ENCODE results near the gene GRXCR2. TPM values are rescaled to one million over a fixed set of nuclear protein-coding genes. Genes with fewer than 3 reads are reported as not detected.
"Not testable (repeated sequence)": the region's sequence is repeated elsewhere in the genome, so short reads cannot be mapped to it uniquely, and the experiment has no call there.

The GRXCR2 gene
- total and polyA plus RNA-seq, 2 of the 13 experiments (the other 11 are each of a cell fraction or from before 2014, with no cell fraction given), result not detected

DNA sequence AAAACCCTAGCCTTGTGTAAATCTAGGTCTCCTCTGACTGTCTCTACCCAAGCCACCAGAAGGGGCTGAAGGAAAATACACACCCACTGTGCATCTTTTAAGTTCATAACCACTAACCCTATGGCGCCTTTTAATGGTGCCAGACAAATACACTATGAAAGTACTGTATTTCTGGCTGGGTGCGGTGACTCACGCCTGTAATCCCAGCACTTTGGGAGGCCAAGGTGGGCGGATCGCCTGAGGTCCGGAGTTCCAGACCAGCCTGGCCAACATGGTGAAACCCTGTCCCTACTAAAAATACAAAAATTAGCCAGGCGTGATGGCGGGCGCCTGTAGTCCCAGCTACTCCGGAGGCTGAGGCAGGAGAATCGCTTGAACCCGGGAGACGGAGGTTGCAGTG lies 36.6 kb downstream of the GRXCR2 start:
- H3K27me3 ChIP-seq (ENCODE audit: control insufficient read depth in 1 of 2, insufficient read depth in 2 of 2, low read length in 2 of 2); H3K27ac ChIP-seq (ENCODE audit: extremely low read length, insufficient read depth, low read length); H2AFZ ChIP-seq (ENCODE audit: low read length); CTCF ChIA-PET (ENCODE audit: low intra/inter-chr PET ratio, low total read pairs); H3K9me3 ChIP-seq (ENCODE audit: low read length); H3K36me3 ChIP-seq (replicated peaks in 1 of 2; ENCODE audit: control insufficient read depth in 1 of 2, insufficient read depth in 2 of 2, low read length in 2 of 2); DNase-seq (ENCODE audit: low spot score); ATAC-seq; FAIRE-seq; BruUV-seq (replicated peaks); H4K20me1 ChIP-seq (ENCODE audit: insufficient read depth, low read length): not testable (repeated sequence)
- intact Hi-C loops (cut with micrococcal nuclease; ENCODE audit: unreplicated experiment), result loop anchor here (5.0 kb wide), 1 partner anchor 101 kb away; the partner anchor contains the start of gene SH3RF2
- in situ Hi-C loops (cut with HindIII; ENCODE audit: extremely low pct_ligation_motif_present, low pct_unique_long_range_greater_than_20kb), result loop anchor here (10.0 kb wide), 1 partner anchor 219 kb away; no protein-coding TSS in a partner anchor
- H3K9ac ChIP-seq (ENCODE audit: insufficient read depth, low read depth, low read length), result peak overlapping the region; percentile 82
- H3K4me3 ChIP-seq (replicated peaks in 1 of 3; ENCODE audit: insufficient read depth in 1 of 3, low read depth in 2 of 3, low read length in 3 of 3), result peak overlapping the region in 2 of 3 experiments; percentile 74 to 77; a peak in 5 of 6 replicates
- POLR2A ChIA-PET, result interaction anchor here (1.2 to 2.1 kb wide), 4 partner anchors 19 to 189 kb away, joined by 3 to 17 read pairs (median 5); partner anchors contain the start of gene SH3RF2
- peak overlapping the region; percentile 95 for H3K4me2 ChIP-seq (ENCODE audit: low read depth, low read length)
- peaks cover 11% of the 10 kb centered on the region for H3K79me2 ChIP-seq (ENCODE audit: insufficient read depth, low read length)
- peaks cover 56% of the 10 kb centered on the region for H3K4me1 ChIP-seq (ENCODE audit: insufficient read depth, low read length)
- WGBS (ENCODE audit: low lambda C conversion rate), result 97% methylated on average over 13 of the region's 13 CpGs

DNA sequence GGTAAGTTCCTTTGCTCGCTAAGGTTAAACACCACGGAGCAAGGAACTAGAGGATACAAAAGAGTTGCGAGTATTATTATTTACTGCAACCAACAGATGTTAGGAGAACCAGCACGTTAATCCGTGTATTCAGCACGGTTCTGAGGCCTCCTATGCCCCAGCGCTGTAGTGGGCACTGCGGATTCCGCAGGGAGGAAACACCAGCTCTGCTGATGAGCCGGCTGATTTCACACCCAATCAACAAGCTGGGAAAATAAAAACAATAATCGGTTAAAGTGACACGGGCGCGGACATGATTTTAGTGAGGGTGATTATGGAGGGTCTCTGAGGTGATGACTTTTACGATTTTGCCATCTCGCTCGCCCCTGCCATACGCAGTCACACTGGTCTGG lies 37.0 kb downstream of the GRXCR2 start:
- ATAC-seq (peak; percentile 22), FAIRE-seq (no peak), DNase-seq (ENCODE audit: low spot score) (no peak)
- TSS peak; percentile 98 for BruUV-seq (replicated peaks)
- intact Hi-C loops (cut with micrococcal nuclease; ENCODE audit: unreplicated experiment), result loop anchor here (1.0 to 5.0 kb wide), 3 partner anchors 23 to 101 kb away; partner anchors contain the start of gene SH3RF2
- Histone ChIP-seq H3K79me2 (ENCODE audit: insufficient read depth, low read length) (peaks cover 11% of the 10 kb centered on the region), H4K20me1 (ENCODE audit: insufficient read depth, low read length) (no peaks in the 10 kb centered on the region), H3K4me1 (ENCODE audit: insufficient read depth, low read length) (peaks cover 60% of the 10 kb centered on the region), H3K4me3 (replicated peaks in 1 of 3; ENCODE audit: insufficient read depth in 1 of 3, low read depth in 2 of 3, low read length in 3 of 3) (peak overlapping the region; percentile 72 to 77 (median 74); a peak in 5 of 6 replicates), H3K4me2 (ENCODE audit: low read depth, low read length) (peak overlapping the region; percentile 95), H3K9me3 (ENCODE audit: low read length) (no peaks in the 10 kb centered on the region), H3K36me3 (replicated peaks in 1 of 2; ENCODE audit: control insufficient read depth in 1 of 2, insufficient read depth in 2 of 2, low read length in 2 of 2) (no peaks in the 10 kb centered on the region), H3K9ac (ENCODE audit: insufficient read depth, low read depth, low read length) (peak overlapping the region; percentile 82), H2AFZ (ENCODE audit: low read length) (peak overlapping the region; percentile 96), H3K27ac (ENCODE audit: extremely low read length, insufficient read depth, low read length) (peak overlapping the region; percentile 79), H3K27me3 (ENCODE audit: control insufficient read depth in 1 of 2, insufficient read depth in 2 of 2, low read length in 2 of 2) (no peaks in the 10 kb centered on the region; a peak in 1 of 5 replicates)
- in situ Hi-C loops (cut with HindIII; ENCODE audit: extremely low pct_ligation_motif_present, low pct_unique_long_range_greater_than_20kb), result loop anchor here (10.0 kb wide), 1 partner anchor 219 kb away; no protein-coding TSS in a partner anchor
- ChIA-PET POLR2A (interaction anchor here (0.9 to 2.1 kb wide), 8 partner anchors 10 to 205 kb away, joined by 3 to 17 read pairs (median 5); partner anchors contain the start of gene SH3RF2), CTCF (ENCODE audit: low intra/inter-chr PET ratio, low total read pairs) (no interaction called here)
- WGBS (ENCODE audit: low lambda C conversion rate), result 47% methylated on average over 18 of the region's 18 CpGs
- no peak for TF ChIP-seq MIER2 (CRISPR knock-in tag; IDR thresholded peaks at IDR 0.05)
- TF ChIP-seq ZNF124 (CRISPR knock-in tag; IDR thresholded peaks at IDR 0.05), result no peak
- 0 out of 2 replicates have a peak, but pooled peaks have one; percentile 49 for TF ChIP-seq ZNF557 (CRISPR knock-in tag; IDR thresholded peaks at IDR 0.05)
- TF ChIP-seq CCDC6 (CRISPR knock-in tag; IDR thresholded peaks at IDR 0.05), result no peak; the same call in 1 of the 2 replicates
- no peak for TF ChIP-seq RNF2 (conservative IDR thresholded peaks at IDR 0.05; ENCODE audit: low read depth)
- TF ChIP-seq ZFAT (CRISPR knock-in tag; conservative IDR thresholded peaks at IDR 0.05), result 0 out of 2 replicates have a peak, but pooled peaks have one; percentile 14
- TF ChIP-seq SKI (IDR thresholded peaks at IDR 0.05; ENCODE audit: partially characterized antibody), result no peak
- TF ChIP-seq HOXD1 (CRISPR knock-in tag; IDR thresholded peaks at IDR 0.05), result 0 out of 2 replicates have a peak, but pooled peaks have one; percentile 25
- no peak for TF ChIP-seq PAX8 (CRISPR knock-in tag; IDR thresholded peaks at IDR 0.05; ENCODE audit: borderline replicate concordance)
- TF ChIP-seq SOX13 (IDR thresholded peaks at IDR 0.05), result no peak
- TF ChIP-seq SOX13 (CRISPR knock-in tag; conservative IDR thresholded peaks at IDR 0.05 in 1 of 2, IDR thresholded peaks at IDR 0.05 in 1 of 2), result no peak
- TF ChIP-seq, protein P1, sequence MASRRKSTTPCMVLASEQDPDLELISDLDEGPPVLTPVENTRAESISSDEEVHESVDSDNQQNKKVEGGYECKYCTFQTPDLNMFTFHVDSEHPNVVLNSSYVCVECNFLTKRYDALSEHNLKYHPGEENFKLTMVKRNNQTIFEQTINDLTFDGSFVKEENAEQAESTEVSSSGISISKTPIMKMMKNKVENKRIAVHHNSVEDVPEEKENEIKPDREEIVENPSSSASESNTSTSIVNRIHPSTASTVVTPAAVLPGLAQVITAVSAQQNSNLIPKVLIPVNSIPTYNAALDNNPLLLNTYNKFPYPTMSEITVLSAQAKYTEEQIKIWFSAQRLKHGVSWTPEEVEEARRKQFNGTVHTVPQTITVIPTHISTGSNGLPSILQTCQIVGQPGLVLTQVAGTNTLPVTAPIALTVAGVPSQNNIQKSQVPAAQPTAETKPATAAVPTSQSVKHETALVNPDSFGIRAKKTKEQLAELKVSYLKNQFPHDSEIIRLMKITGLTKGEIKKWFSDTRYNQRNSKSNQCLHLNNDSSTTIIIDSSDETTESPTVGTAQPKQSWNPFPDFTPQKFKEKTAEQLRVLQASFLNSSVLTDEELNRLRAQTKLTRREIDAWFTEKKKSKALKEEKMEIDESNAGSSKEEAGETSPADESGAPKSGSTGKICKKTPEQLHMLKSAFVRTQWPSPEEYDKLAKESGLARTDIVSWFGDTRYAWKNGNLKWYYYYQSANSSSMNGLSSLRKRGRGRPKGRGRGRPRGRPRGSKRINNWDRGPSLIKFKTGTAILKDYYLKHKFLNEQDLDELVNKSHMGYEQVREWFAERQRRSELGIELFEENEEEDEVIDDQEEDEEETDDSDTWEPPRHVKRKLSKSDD (CRISPR knock-in tag; IDR thresholded peaks at IDR 0.05; ENCODE audit: low read depth), result 0 out of 2 replicates have a peak, but pooled peaks have one; percentile 7
- no peak for TF ChIP-seq ZNF20 (CRISPR knock-in tag; IDR thresholded peaks at IDR 0.05)
- no peak for TF ChIP-seq PLRG1 (conservative IDR thresholded peaks at IDR 0.05)
